Mesothelial cell of epicardium (in vitro differentiated cells): ENCODE data around the gene ZNF530. TPM values are rescaled to one million over a fixed set of nuclear protein-coding genes. Genes with fewer than 3 reads are reported as not detected.

Experiments used
- DNase-seq, 2 experiments: peaks; one replicate each; pipeline ENCODE4 v3.0.0; 2021; ENCODE audit warnings: low spot score in 2 of 2; ENCODE audit not compliant: unreplicated experiment in 2 of 2
- H3K27ac Mint-ChIP-seq: 2 replicates; pipeline ENCODE4 v1.8.0; 2021; ENCODE audit warnings: mixed read lengths
- H3K27me3 Mint-ChIP-seq: 2 replicates; pipeline ENCODE4 v1.8.0; 2021; ENCODE audit warnings: low read depth, mixed read lengths
- H3K36me3 Mint-ChIP-seq: 2 replicates; pipeline ENCODE4 v1.8.0; 2021; ENCODE audit warnings: mixed read lengths
- H3K4me1 Mint-ChIP-seq: 2 replicates; pipeline ENCODE4 v1.8.0; 2021; ENCODE audit warnings: mixed read lengths
- H3K4me3 Mint-ChIP-seq: 2 replicates; pipeline ENCODE4 v1.8.0; 2021; ENCODE audit warnings: mild to moderate bottlenecking, moderate library complexity, mixed read lengths
- H3K9me3 Mint-ChIP-seq: 2 replicates; pipeline ENCODE4 v1.8.0; 2021; ENCODE audit warnings: mixed read lengths
- CTCF ChIP-seq: fragments of 200-600 bp; sonication (generic); IDR thresholded peaks from one replicate; pipeline ENCODE4 v1.5.0; 2021; ENCODE audit warnings: antibody characterized with exemption; ENCODE audit not compliant: unreplicated experiment
- total RNA-seq: library from RNA; stranded (reverse); gene quantifications from 3 replicates; pipeline ENCODE4 v1.2.1, GENCODE V29; 2021

ZNF530 gene
- total RNA-seq, 1 donor from 2014 or later, result 6.1 TPM

- Mint-ChIP-seq H3K27me3 (no peaks in the 10 kb centered on the region), H3K9me3 (peaks cover 93% of the 10 kb centered on the region), H3K4me1 (peaks cover 3% of the 10 kb centered on the region), H3K4me3 (no peak overlapping the region), H3K36me3 (peaks cover 81% of the 10 kb centered on the region), H3K27ac (no peak overlapping the region)
- DNase-seq, result no peak
- TF ChIP-seq CTCF, result no peak
Observed at GRCh38 chr19:57572415-57572947, 27.2 kb upstream of the ZNF530 start.

- TF ChIP-seq CTCF, result no peak
- DNase-seq, result no peak
- H3K36me3 Mint-ChIP-seq, result peaks cover 65% of the 10 kb centered on the region
- H3K9me3 Mint-ChIP-seq, result peaks cover 74% of the 10 kb centered on the region
- H3K27me3 Mint-ChIP-seq, result no peaks in the 10 kb centered on the region
- H3K4me1 Mint-ChIP-seq, result peaks cover 12% of the 10 kb centered on the region
- H3K27ac Mint-ChIP-seq, result no peak overlapping the region
- peak overlapping the region; percentile 52 for H3K4me3 Mint-ChIP-seq
Observed at GRCh38 chr19:57576661-57577060, 23.0 kb upstream of the ZNF530 start.

- peak within 1 kb of the TSS; percentile 85 for H3K27ac Mint-ChIP-seq
- H3K9me3 Mint-ChIP-seq, result peaks cover 64% of the 10 kb centered on the region
- peaks cover 52% of the 10 kb centered on the region for H3K36me3 Mint-ChIP-seq
- H3K27me3 Mint-ChIP-seq, result no peaks in the 10 kb centered on the region
- DNase-seq, result peak; percentile 89 to 90
- peak within 1 kb of the TSS; percentile 80 for H3K4me3 Mint-ChIP-seq
- TF ChIP-seq CTCF, result no peak
- H3K4me1 Mint-ChIP-seq, result peaks cover 14% of the 10 kb centered on the region
Observed at GRCh38 chr19:57578487-57579205, 21.0 kb upstream of the ZNF530 start, which contains the start of gene ZNF416. ZNF416 (minus strand) TSS chr19:57578911; CDS start chr19:57578704, 207 bp downstream.

GRCh38 chr19:57583104-57583520 is 16.6 kb upstream of the ZNF530 start:
- peak overlapping the region; percentile 81 for H3K4me3 Mint-ChIP-seq
- no peak overlapping the region for H3K27ac Mint-ChIP-seq

More at GRCh38 chr19:57583104-57583520, 16.6 kb upstream of the ZNF530 start:
- peaks cover 47% of the 10 kb centered on the region for H3K36me3 Mint-ChIP-seq
- peaks cover 18% of the 10 kb centered on the region for H3K4me1 Mint-ChIP-seq
- no peak for TF ChIP-seq CTCF
- peaks cover 50% of the 10 kb centered on the region for H3K9me3 Mint-ChIP-seq
- no peaks in the 10 kb centered on the region for H3K27me3 Mint-ChIP-seq
- DNase-seq, result no peak
